Suppressor macrophage treated with lipopolysaccharide for 1 hour (primary cell): ENCODE results near the gene FEN1.
A peak's percentile ranks its signal among the peaks of the same experiment; 100 is the strongest.

Experiments used
- DNase-seq, 3 donors: peaks; one replicate each; pipeline ENCODE4 v3.0.0-alpha.2; 2020 to 2022

The FEN1 gene

DNA sequence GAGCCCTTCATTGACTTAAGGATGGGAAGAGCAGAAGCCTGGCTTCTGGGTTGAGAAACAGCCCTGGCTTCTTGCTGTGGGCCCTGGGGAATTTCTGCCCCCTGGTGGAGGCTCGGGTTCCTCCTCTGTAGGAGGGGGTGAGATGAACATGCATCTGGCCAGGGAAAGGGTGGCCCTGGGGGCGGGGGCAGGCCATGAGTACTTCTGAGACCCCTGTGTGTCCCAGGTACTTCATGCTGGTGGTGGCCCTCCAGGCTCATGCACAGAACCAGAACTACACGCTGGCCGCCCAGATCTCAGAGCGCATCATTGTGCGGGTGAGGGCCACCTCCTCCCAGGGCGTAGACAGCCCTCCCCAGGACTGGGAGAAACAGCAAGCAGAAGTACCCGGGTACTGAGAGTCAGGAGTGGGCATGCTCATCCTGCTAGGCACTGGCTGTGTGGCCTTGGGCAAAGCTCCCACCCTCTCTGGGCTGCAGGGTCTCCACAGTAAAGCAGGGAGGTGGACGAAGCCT is 16.1 kb upstream of the FEN1 start:
- peak; percentile 83 to 93 (median 87) for DNase-seq

DNA sequence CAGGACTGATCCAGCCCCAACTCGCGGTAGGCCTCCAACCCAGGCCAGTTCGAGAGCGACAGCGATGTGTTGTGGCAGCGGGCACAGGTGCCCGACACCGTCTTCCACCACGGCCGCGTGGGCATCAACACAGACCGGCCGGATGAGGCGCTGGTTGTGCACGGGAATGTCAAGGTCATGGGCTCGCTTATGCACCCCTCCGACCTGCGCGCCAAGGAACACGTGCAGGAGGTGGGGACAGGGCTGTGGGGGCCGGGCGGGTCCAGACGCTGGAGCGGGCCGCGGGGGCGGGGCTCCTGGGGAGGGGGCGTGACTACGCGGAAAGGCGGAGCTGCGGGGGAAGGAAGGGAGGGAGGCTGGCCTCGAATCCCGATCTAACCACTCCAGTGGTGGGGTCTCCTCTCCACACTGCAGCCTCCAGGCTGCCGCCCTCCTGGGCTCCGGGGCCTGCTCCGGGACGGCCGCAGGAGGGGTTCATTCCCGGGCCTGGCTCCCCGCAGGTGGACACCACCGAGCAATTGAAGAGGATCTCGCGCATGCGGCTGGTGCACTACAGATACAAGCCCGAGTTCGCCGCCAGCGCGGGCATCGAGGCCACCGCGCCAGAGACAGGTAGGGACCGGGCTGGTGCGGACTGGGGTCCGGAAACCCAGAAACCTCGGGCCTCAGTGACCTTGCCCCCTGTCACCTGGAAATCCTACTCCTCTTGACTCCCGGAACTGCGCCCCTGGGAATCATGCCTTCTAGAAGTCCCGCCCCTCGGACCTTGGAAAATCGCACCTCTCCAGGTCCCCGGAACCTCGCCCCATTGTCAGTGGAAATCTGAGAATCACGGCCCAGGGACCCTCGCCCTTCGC is 15.2 kb upstream of the FEN1 start:
- DNase-seq = peak in 2 of 3 donors; percentile 45 to 73

DNA sequence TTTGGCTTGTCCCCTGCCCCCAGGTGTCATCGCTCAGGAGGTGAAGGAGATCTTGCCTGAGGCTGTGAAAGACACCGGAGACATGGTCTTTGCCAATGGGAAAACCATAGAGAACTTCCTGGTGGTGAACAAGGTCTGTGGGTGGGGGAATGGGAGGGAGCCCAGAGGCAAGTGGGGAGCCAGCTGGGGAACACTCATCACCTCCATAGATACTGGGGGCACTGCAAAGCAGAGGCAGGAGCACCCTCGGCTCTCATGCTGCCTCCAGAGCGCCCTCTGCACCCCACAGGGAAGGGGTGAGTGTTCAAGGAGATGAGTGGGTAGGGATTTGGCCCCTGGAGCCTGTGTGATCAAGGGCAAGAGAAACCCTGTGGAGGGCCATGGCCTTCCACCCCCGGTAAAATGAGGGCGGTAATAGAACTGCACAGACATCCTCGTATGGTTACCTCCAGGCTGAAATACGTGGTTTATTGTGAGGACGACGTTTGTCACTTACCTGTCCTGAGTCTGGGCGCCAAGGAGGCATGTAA is 14.3 kb upstream of the FEN1 start:
- DNase-seq = peak in 1 of 3 donors; percentile 19

DNA sequence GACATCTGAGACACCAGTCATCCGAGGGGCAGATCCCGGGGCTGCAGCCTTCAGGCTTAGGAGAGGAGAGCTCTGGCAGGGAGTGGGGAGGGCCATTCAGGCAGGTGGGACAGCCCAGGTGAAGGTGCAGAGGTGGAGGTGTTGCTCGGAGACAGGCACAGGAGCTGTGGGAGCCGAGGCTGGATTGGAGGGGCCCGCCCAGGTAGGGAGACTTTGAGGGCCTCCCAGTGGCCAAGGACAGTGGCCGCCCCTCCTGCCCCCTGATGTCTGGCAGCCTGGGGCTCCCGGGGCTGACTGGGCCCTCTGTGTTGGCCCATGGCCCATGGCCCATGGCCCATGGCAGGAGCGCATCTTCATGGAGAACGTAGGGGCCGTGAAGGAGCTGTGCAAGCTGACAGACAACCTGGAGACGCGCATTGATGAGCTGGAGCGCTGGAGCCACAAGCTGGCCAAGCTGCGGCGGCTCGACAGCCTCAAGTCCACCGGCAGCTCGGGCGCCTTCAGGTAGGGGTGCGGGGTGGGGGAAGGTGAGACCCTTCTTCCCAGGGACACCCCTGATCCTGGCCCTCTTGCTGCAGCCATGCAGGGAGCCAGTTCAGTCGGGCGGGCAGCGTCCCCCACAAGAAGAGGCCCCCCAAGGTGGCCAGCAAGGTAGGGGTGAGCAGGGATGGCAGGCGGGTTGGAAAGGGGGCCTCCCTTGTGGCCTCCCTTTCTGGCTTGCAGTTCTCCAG is 13.6 kb upstream of the FEN1 start:
- no peak for DNase-seq

DNA sequence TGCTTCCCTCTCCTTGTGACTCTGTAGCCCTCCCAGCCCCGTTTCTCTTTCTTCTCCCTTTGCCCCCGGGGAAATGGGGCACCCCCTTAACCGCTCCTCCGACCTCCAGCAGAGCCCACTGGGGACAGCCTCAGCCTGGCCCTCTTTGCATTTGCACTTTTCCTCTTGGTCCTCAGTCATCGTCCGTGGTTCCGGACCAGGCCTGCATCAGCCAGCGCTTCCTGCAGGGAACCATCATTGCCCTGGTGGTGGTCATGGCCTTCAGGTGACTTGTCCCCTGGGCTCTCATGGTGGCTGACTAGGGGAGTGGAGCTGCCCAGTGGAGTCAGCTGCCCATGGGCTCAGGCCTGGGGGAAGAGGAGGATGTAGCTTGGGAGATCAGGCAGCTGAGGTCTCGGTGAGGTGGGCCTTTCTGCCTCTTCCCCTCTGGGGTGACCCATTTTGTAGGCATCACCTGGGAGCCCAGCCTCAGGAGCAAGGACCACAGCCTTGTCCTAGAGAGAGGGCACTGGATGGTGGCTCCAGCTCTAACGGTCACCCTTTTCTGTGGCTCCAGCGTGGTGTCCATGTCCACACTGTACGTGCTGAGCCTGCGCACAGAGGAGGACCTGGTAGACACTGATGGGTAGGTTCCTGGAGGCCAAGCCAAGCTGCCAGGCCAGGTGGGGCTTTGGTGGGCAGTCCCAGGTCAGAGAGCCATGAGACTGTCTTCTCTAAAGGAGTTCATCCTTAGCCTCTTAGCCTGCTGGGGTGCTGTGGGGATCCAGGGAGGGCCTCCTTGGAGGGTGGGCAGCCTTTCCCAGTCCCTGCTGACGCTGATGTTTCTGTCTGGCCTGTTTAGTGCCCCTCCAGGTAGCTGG is 12.8 kb upstream of the FEN1 start:
- no peak for DNase-seq

DNA sequence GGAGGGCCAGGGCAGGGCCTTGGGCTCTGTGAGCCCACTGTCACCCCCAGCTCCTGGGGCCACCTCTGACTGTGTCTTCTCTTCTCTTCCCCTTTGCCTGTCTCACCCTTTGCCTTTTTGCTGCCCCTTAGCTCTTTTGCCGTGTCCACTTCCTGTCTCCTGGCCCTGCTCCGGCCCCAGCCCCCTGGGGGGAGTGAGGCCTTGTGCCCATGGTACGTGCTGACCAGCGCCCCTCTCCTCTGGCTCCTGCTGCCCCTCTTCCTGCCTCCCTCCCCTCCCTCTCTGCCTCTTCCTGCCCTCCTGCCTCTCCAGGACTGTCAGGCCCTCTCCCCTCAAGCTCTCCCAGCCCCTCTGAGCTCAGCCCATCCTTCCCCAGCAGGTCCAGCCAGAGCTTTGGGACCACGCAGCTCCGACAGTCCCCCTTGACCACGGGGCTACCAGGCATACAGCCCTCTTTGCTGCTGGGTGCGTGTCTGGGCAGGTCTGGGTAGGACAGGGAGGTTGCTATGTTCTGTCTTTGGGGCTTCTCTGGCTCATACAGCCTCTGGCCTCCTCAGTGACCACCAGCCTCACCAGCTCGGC is 12.0 kb upstream of the FEN1 start:
- DNase-seq = no peak

DNA sequence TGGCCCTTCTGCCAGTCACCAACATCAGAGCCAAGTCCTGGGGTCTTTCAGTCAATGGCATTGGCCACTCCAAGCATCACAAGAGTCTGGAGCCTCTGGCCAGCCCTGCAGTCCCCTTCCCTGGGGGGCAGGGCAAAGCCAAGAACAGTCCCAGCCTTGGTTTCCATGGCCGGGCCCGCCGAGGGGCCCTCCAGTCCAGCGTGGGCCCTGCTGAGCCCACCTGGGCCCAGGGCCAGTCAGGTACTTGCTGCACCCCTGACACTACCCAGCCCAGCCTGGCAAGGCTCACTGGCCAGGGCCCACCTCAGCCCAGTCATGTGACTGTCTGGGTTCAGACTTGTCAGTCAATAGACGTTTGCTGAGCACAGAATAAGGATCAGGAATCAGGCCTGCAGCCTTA is 11.1 kb upstream of the FEN1 start:
- no peak for DNase-seq

DNA sequence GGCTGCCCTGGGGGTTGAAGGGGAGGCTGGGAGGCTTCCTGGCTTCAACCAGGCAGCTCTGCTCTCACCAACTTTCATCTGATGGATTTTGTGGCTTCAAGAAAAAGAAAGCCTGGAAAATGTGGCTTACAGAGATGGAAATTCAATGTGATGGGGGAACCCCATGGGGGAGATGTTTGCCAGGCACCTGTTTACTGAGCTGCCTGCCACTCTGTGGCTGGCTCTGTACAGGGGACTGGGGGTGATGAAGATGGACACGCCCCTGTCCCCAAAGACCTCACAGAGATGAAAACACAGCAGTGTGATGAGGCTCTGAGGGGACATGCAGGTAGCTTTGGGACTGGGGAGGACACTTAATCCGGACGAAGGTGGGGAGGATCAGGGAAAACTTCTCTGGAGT is 10.4 kb upstream of the FEN1 start:
- DNase-seq = no peak

DNA sequence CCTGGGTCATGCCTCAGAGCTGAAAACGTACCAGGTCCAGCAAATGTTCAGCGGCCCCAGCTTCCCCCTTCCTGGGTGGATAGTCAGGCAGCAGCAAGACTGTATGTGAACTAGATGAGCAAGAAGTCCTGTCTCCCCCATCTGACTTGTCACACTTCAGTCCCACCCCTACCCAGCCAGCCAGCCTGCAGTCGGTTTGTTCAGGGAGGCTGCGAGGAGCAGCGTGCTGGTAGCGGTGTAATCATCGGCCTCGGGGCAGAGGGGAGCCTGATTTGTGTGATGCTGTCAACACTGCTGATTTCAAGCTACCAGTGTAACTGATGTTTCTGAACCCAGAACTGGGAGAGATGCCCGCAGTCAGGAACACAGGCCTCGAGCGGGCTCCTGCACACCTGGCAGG is 9.9 kb upstream of the FEN1 start:
- DNase-seq = no peak

DNA sequence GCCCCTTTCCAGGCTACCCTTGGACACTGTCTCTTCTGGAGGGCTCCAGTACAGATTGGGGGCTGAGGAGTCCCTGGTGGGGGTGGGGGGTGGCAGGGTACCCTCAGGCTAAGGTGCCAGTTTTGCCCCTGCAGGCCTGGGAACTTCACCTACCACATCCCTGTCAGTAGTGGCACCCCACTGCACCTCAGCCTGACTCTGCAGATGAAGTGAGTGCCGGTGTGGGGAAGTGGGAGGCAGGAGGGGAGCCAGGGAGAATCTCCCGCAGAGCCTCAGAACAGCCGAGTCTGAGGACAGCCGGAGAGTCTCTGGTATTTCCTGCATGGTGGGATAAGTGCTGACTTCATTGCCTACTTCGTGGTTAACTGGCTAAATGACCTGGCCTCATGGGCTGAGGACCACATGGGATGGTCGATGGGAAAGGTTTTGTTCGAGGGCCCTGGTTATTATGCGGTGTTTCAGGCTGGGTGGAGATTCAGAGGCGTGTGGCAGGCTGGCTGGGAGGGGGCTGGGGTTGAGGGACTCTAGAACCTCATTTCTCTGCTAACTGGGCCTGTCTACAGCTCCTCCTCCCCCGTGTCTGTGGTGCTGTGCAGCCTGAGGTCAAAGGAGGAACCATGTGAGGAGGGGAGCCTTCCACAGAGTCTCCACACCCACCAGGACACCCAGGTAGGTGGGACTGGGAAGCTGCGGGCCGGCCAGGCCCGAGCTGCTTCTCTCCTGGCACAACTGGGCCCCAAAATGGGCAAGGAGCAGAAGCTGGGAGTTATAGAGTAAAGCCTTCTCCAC is 8.8 kb upstream of the FEN1 start:
- DNase-seq = no peak

DNA sequence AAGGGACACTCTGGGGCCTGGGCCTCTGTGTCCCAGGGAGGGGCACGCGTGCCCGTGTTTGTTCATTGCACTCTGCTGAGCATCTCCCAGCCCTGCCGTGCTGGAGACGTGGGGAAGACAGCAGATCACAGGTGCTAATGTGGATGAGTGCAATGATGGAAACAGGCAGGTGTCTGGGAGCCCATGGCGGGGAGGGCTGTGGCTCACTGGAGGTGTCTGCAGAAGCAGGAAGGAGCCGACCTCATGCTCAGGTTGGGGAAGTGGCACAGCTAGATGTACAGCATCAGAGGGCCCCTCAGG is 8.3 kb upstream of the FEN1 start:
- no peak for DNase-seq

DNA sequence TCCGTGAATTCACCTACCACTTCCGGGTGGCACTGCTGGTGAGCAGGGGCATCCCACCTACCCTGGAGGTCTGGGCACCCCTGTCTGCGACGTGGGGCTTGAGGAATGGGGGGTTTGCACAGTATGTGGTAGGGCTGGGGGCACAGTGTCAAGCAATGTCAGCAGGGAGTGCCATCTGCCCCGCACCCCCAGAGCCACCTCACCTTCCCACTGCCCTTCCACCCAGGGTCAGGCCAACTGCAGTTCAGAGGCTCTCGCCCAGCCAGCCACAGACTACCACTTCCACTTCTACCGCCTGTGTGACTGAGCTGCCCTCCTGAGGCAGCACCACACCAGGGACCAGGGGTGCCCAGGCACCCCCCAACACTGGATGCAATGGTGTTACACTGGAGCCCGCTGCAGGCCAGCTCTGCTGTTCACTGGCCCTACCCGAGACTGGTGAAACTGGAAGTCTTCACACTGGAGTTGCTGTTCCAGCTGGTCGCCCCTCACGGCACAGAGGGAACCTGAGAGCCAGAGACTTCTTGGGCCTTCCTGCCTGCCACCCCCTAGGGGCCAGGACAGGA is 6.8 kb upstream of the FEN1 start:
- DNase-seq = no peak

DNA sequence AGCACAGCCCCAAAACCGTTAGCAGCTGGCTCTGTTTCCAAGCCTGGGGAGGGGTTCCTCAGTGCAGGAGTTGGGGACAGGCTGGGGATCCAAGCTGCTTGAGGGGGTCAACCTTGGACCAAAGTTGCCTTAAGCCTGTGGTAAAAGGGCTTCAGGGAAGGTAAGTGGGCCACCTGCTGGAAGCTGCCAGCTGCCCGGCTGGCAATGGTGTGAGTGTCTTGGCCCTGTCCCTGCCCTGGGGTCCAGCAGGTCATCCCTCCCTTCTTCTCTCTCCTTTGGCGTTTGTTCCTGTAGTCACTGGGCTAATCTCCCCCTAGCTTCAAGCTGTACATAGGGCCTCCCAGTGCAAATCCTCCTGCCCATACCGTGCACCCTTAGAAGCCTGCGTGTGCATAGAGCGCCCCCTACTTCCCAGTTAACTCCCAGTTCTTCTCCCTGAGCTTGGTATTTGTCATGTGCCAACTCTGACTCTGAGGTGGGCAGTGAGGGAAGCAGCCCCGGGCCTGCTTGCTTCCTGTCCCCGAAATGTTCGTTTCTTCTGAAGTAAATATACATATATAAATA is 4.7 kb upstream of the FEN1 start:
- peak; percentile 51 to 70 (median 56) for DNase-seq

DNA sequence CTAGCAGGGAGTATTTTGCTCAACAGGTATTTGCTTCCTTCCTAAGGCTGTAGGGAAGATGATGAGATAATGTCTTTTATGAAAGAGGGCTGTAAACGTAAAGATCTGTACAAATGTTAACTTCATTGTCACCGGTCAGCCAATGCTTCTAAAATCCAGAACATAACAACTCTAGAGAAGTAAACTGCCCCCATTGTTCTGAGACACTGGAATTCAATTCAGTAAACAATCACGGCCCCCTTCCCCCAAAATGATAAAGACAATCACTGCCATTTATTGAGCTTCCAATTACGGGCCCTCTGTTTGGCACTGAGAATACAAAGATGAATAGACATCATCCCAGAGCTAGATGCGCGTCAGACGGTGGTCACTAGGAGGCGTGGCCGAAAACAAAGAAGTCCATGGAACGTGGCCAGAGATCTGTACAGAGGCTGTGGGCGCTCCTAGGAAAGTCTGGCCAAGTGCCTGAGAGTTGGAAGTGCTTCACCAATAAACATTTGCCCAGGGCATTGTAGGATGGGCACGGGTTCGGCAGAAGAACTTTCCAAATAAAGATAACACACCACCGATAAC is 888 bp upstream of the FEN1 start:
- peak; percentile 86 to 88 (median 87) for DNase-seq

DNA sequence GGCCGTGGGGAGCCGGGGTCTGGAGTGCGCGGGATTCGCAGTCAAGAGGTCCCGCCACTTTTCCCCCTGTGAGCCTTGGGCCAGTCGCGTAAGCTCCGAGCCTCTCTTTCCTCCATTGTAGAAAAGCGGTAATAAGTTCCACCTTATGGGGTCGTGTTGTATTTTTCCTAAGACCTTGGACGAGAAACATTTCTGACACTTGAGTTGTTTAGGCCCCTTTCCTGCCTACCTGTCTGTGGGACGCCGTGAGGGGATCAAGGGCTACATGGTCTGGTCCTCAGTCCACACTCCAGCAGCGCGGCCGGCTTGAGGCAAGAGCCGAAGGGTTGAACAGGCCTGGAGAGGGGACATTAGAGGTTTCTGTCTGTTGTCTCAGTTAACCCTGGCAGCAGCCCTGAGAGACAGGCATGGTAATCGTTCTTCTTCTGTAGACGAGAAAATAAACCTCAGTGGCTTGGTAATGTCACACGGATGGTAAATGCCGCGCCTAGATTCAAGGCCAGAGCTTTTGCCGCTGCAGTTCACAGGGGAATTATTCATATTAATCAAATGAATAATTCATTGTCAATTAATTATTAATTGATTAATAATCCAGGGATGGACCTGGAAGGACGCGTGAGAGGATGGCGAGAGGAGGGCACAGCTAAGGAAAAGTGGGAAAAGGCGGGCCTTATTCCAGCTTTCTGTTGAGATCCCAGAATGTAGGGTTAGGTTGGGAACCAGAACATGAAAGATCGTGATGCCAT is 545 bp downstream of the FEN1 start:
- DNase-seq = no peak

DNA sequence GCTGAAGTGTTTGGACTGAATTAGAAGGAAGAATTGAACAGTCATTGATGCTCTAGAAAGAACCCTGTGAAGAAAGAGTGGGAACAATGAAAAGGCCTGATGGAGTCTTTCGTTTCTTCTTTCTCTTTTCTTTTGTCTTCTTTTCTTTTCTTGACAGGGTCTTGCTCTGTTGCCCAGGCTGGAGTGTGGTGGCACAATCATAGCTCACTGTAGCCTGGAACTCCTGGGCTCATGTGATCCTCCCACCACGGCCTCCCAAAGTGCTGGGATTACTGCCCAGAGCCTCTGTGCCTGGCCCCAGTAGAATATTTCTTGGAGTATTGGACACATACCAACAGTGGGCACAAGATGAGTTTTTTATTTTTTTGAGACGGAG is 1.1 kb downstream of the FEN1 start:
- no peak for DNase-seq

DNA sequence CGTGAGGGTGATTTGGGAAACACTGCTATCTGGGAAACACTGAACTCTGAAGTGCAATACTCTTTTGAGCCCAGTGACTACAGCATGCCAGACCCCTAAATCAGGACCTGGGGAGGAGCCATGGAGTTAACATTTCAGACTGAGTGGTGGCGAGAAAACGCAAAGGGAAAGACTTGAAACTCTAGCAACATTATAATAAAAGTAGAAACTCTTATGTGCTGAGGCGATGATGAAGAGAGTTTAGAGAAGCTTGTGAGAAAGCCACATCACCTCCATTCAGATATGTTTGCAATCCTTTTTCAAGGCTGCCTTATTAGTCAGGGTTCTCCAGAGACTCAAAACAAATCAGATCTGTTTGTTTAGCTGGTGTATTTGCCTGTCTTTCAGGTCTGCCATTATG is 1.9 kb downstream of the FEN1 start:
- no peak for DNase-seq

DNA sequence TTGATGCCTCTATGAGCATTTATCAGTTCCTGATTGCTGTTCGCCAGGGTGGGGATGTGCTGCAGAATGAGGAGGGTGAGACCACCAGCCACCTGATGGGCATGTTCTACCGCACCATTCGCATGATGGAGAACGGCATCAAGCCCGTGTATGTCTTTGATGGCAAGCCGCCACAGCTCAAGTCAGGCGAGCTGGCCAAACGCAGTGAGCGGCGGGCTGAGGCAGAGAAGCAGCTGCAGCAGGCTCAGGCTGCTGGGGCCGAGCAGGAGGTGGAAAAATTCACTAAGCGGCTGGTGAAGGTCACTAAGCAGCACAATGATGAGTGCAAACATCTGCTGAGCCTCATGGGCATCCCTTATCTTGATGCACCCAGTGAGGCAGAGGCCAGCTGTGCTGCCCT is 2.7 kb downstream of the FEN1 start:
- DNase-seq = no peak

DNA sequence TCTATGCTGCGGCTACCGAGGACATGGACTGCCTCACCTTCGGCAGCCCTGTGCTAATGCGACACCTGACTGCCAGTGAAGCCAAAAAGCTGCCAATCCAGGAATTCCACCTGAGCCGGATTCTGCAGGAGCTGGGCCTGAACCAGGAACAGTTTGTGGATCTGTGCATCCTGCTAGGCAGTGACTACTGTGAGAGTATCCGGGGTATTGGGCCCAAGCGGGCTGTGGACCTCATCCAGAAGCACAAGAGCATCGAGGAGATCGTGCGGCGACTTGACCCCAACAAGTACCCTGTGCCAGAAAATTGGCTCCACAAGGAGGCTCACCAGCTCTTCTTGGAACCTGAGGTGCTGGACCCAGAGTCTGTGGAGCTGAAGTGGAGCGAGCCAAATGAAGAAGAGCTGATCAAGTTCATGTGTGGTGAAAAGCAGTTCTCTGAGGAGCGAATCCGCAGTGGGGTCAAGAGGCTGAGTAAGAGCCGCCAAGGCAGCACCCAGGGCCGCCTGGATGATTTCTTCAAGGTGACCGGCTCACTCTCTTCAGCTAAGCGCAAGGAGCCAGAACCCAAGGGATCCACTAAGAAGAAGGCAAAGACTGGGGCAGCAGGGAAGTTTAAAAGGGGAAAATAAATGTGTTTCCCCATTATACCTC is 3.3 kb downstream of the FEN1 start:
- DNase-seq = no peak
